22Rv1 (cell line): ENCODE data around the gene C6orf118.

ENCODE experiments used
- CTCF ChIP-seq: fragments of 450-650 bp; IDR thresholded peaks from 2 replicates; pipeline ENCODE4 v1.5.1; 2017; ENCODE audit warnings: mild to moderate bottlenecking
- ZFX ChIP-seq: fragments of 450-650 bp; IDR thresholded peaks from 2 replicates; pipeline ENCODE4 v1.6.1; 2017; ENCODE audit warnings: antibody characterized with exemption, borderline replicate concordance

GRCh38 chr6:165244524-165245247 is 64.7 kb downstream of the C6orf118 start:
- TF ChIP-seq CTCF (no peak), ZFX (no peak)
